Astrocyte of the cerebellum (primary cell): ENCODE results near the gene NCEH1.
A peak's percentile ranks its signal among the peaks of the same experiment; 100 is the strongest.

ENCODE experiments used
- DNase-seq: peaks from one replicate; pipeline ENCODE4 v3.0.0-alpha.2; 2011; ENCODE audit warnings: low read depth
- H3K4me3 ChIP-seq: 2 replicates; pipeline ENCODE4 v1.5.1; 2011; ENCODE audit warnings: mild to moderate bottlenecking, low read depth, low read length, moderate library complexity
- CTCF ChIP-seq: IDR thresholded peaks from 2 replicates; pipeline ENCODE4 v1.5.1; 2012; ENCODE audit warnings: low read length, low read depth, moderate library complexity, mild to moderate bottlenecking; ENCODE audit errors: missing control alignments
- in situ Hi-C: cut with HindIII; loops from 2 replicates; pipeline ENCODE4 v1.10.0; 2017; ENCODE audit warnings: low sequenced_read_pairs

The NCEH1 gene

GRCh38 chr3:172716476-172716875, 5.6 kb upstream of the NCEH1 start:
- H3K4me3 ChIP-seq, result no peak overlapping the region
- TF ChIP-seq CTCF, result no peak
- in situ Hi-C loops, result no loop called here
- DNase-seq, result no peak

- TF ChIP-seq CTCF, result no peak
- no peak for DNase-seq
- in situ Hi-C loops, result no loop called here
- no peak overlapping the region for H3K4me3 ChIP-seq
Observed at GRCh38 chr3:172713316-172713715, 2.4 kb upstream of the NCEH1 start.

DNA sequence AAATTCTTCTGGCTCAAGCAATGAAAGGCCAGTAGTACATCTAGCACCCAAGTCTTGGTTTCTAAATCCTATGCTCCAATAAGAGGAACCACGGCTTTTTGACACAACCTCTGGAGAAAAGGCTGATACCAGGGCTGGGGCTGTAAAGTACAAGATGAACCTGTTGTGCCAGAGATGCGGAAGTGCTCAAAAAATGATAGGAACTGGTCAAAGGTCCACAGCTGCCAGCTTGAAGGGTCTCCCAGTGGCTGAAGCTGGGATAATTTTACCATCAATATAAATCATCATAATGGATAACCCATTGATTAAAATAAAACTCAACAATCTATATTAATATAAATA, 558 bp upstream of the NCEH1 start:
- H3K4me3 ChIP-seq, result peak overlapping the region; percentile 96
- in situ Hi-C loops, result no loop called here
- DNase-seq, result no peak
- TF ChIP-seq CTCF, result no peak

DNA sequence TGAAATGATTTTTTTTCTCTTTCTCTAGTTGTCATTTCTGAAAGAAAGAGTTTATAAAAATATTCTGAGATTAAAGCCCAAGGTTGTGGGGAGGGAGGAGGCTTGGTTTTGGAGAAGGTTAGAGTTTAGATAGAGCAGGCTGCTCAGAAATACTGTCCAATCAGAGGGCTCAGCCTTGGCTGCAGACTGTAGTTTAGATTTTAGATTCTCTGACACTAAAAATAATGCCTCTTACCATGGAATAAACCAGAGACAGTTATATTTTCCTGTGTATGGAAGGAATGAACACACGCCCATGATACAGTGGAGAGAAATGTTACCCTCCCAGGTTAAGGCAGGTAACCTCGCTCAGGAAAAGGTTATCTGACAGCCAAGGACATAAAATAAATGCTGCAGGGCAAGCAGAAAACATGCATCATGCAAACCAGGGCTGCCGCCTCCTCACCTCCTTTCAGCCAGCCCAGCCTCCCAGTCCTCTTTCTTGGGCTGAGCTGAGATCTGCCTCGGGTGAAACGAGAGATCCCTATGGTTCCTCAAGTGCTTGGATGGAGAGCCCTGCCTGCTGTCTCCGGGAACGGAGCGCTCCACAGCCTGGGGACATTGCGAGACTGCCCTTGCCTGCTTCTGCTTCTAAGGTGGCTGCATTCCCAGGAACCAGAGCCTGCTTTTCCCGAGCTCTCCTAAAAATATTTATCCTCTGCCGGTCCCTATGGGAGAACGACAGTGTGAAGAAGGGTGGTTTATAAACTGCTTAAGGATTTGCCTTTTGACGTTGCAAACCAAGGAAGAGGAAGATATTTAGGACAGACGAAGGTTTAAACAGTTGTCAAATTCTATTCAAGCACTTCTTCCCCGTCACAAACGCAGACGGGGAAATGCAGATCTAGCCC, 848 bp downstream of the NCEH1 start:
- in situ Hi-C loops, result no loop called here
- H3K4me3 ChIP-seq, result peak overlapping the region; percentile 96
- DNase-seq, result no peak
- TF ChIP-seq CTCF, result no peak

- H3K4me3 ChIP-seq, result peak overlapping the region; percentile 96
- in situ Hi-C loops, result no loop called here
Observed at GRCh38 chr3:172708921-172709773, 1.7 kb downstream of the NCEH1 start.

More at GRCh38 chr3:172708921-172709773, 1.7 kb downstream of the NCEH1 start:
- DNase-seq, result no peak
- no peak for TF ChIP-seq CTCF
